ENCODE results near the gene ADK. TPM values are rescaled to one million over a fixed set of nuclear protein-coding genes. Genes with fewer than 3 reads are reported as not detected.
"Not testable (repeated sequence)": the region's sequence is repeated elsewhere in the genome, so short reads cannot be mapped to it uniquely, and the experiment has no call there.

The ADK gene
- total RNA-seq, 1 donor from 2014 or later, result 47.0 TPM

DNA sequence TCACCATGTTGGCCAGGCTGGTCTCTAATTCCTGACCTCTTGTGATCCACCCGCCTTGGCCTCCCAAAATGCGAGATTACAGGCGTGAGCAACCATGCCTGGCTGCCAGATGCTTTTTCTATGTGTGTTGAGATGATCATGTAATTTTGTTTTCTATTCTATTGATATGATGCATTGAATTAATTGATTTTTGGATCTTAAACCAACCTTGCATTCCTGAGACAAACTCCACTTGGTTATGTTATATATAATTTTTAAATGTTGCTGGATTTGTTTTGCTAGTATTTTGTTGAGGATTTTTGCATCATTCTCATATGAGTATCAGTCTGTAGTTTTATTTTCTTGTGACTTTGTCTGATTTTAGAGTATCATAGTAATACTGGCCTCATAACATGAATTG is 192.8 kb downstream of the ADK start:
- no peak overlapping the region for H3K4me3 Mint-ChIP-seq (ENCODE audit: unreplicated experiment)
- no peak overlapping the region for H3K27ac Mint-ChIP-seq (ENCODE audit: unreplicated experiment)
- H3K36me3 Mint-ChIP-seq (ENCODE audit: unreplicated experiment), result peaks cover 36% of the 10 kb centered on the region
- H3K4me1 Mint-ChIP-seq (ENCODE audit: unreplicated experiment), result peaks cover 8% of the 10 kb centered on the region
- H3K27me3 Mint-ChIP-seq (ENCODE audit: unreplicated experiment), result no peaks in the 10 kb centered on the region
- H3K9me3 Mint-ChIP-seq (ENCODE audit: unreplicated experiment), result peaks cover 13% of the 10 kb centered on the region
- no peak for TF ChIP-seq CTCF (IDR thresholded peaks at IDR 0.05)
- DNase-seq (ENCODE audit: extremely low spot score, unreplicated experiment), result no peak

GRCh38 chr10:74344306-74344705 is 193.3 kb downstream of the ADK start:
- no peak for DNase-seq (ENCODE audit: extremely low spot score, unreplicated experiment)
- peaks cover 37% of the 10 kb centered on the region for H3K36me3 Mint-ChIP-seq (ENCODE audit: unreplicated experiment)

DNA sequence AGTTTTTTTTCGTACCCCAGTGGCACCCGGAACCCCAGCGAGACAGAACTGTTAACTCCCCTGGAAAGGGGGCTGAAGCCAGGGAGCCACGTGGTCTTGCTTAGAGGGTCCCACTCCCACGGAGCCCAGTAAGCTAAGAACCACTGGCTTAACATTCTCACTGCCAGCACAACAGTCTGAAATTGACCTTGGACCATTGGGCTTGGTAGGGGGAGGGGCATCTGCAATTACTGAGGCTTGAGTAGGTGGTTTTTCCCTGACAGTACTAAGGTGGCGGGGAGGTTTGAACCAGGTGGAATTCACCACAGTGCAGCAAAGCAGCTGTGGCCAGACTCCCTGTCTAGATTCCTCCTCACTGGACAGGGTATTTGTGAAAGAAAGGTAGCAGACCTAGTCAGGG is 196.5 kb downstream of the ADK start:
- no peak overlapping the region for H3K27ac Mint-ChIP-seq (ENCODE audit: unreplicated experiment)
- H3K36me3 Mint-ChIP-seq (ENCODE audit: unreplicated experiment), result peaks cover 31% of the 10 kb centered on the region
- H3K4me3 Mint-ChIP-seq (ENCODE audit: unreplicated experiment), result no peak overlapping the region
- peaks cover 17% of the 10 kb centered on the region for H3K9me3 Mint-ChIP-seq (ENCODE audit: unreplicated experiment)
- TF ChIP-seq CTCF (IDR thresholded peaks at IDR 0.05), result no peak
- no peak for DNase-seq (ENCODE audit: extremely low spot score, unreplicated experiment)
- H3K27me3 Mint-ChIP-seq (ENCODE audit: unreplicated experiment), result no peaks in the 10 kb centered on the region
- H3K4me1 Mint-ChIP-seq (ENCODE audit: unreplicated experiment), result no peaks in the 10 kb centered on the region

More at GRCh38 chr10:74344306-74344705, 193.3 kb downstream of the ADK start:
- Mint-ChIP-seq H3K9me3 (ENCODE audit: unreplicated experiment) (peaks cover 13% of the 10 kb centered on the region), H3K4me3 (ENCODE audit: unreplicated experiment) (no peak overlapping the region), H3K27me3 (ENCODE audit: unreplicated experiment) (no peaks in the 10 kb centered on the region), H3K4me1 (ENCODE audit: unreplicated experiment) (peaks cover 8% of the 10 kb centered on the region), H3K27ac (ENCODE audit: unreplicated experiment) (no peak overlapping the region)
- no peak for TF ChIP-seq CTCF (IDR thresholded peaks at IDR 0.05)

DNA sequence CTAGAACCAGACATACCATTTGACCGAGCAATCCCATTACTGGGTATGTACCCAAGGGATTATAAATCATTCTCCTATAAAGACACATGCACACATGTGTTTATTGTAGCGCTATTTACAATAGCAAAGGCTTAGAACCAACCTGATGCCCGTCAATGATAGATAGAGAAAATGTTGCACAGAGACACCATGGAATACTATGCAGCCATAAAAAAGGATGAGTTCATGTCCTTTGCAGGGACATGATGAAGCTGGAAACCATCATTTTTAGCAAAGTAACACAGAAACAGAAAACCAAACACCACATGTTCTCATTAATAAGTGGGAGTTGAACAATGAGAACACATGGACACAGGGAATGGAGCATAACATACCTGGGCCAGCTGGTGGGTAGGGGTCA is 202.0 kb downstream of the ADK start:
- not testable (repeated sequence) for H3K27ac Mint-ChIP-seq (ENCODE audit: unreplicated experiment); DNase-seq (ENCODE audit: extremely low spot score, unreplicated experiment)

DNA sequence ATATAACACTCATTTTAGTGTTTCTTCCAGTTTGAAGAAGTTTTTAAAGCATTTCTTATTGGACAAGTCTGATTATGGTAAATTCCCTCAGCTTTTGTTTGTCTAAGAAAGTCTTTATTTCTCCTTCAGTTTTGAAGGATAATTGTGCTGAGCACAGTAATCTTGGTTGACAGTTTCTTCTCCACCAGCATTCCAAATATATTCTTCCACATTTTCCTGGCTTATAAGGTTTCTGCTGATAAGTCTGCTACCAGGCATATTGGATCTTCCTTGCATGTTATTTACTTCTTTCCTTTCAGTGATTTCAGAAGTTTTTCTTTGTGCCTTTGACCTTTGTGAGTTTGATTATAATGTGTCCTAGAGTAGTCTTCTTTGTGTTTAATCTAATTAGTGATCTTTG is 210.7 kb downstream of the ADK start:
- DNase-seq (ENCODE audit: extremely low spot score, unreplicated experiment), result no peak
- H3K4me1 Mint-ChIP-seq (ENCODE audit: unreplicated experiment), result peaks cover 3% of the 10 kb centered on the region
- TF ChIP-seq CTCF (IDR thresholded peaks at IDR 0.05), result no peak
- no peak overlapping the region for H3K4me3 Mint-ChIP-seq (ENCODE audit: unreplicated experiment)
- H3K27me3 Mint-ChIP-seq (ENCODE audit: unreplicated experiment), result no peaks in the 10 kb centered on the region
- H3K27ac Mint-ChIP-seq (ENCODE audit: unreplicated experiment), result no peak overlapping the region
- peaks cover 46% of the 10 kb centered on the region for H3K36me3 Mint-ChIP-seq (ENCODE audit: unreplicated experiment)
- peaks cover 37% of the 10 kb centered on the region for H3K9me3 Mint-ChIP-seq (ENCODE audit: unreplicated experiment)

More for the DNA sequence above, 202.0 kb downstream of the ADK start:
- H3K4me3 Mint-ChIP-seq (ENCODE audit: unreplicated experiment); H3K4me1 Mint-ChIP-seq (ENCODE audit: unreplicated experiment); H3K9me3 Mint-ChIP-seq (ENCODE audit: unreplicated experiment); H3K27me3 Mint-ChIP-seq (ENCODE audit: unreplicated experiment); H3K36me3 Mint-ChIP-seq (ENCODE audit: unreplicated experiment): not testable (repeated sequence)

DNA sequence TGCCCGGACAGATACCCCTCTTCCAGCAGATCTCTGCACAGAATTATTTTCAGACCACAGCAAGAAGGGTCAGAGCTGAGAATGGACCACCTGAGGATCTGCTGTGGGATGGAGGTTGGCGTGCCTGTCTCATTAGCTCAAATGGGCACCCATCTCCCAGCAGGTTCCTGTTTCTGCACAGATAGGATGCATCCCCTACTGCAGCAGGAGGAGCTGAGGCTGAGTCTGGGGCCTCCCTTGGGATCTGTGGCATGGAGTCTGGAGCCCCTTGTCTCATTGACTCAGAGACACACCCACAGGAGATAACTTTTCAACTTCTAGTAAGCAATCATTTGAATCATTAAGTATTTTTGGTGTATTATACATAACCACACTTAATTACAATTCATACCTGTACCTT is 212.7 kb downstream of the ADK start:
- no peak for DNase-seq (ENCODE audit: extremely low spot score, unreplicated experiment)
- Mint-ChIP-seq H3K9me3 (ENCODE audit: unreplicated experiment) (peaks cover 32% of the 10 kb centered on the region), H3K27me3 (ENCODE audit: unreplicated experiment) (no peaks in the 10 kb centered on the region), H3K4me3 (ENCODE audit: unreplicated experiment) (no peak overlapping the region), H3K27ac (ENCODE audit: unreplicated experiment) (no peak overlapping the region), H3K4me1 (ENCODE audit: unreplicated experiment) (peaks cover 3% of the 10 kb centered on the region), H3K36me3 (ENCODE audit: unreplicated experiment) (peaks cover 42% of the 10 kb centered on the region)
- TF ChIP-seq CTCF (IDR thresholded peaks at IDR 0.05), result no peak
